NCI-H187 (cell line): ENCODE measurements around the gene HTRA2.
A peak's percentile ranks its signal among the peaks of the same experiment; 100 is the strongest.
"Not testable (repeated sequence)": the region's sequence is repeated elsewhere in the genome, so short reads cannot be mapped to it uniquely, and the experiment has no call there.

Experiments
- DNase-seq, 2 experiments: peaks; one replicate each; lab custom pipeline; 2025; lab: John Stamatoyannopoulos, UW

HTRA2 gene

DNA sequence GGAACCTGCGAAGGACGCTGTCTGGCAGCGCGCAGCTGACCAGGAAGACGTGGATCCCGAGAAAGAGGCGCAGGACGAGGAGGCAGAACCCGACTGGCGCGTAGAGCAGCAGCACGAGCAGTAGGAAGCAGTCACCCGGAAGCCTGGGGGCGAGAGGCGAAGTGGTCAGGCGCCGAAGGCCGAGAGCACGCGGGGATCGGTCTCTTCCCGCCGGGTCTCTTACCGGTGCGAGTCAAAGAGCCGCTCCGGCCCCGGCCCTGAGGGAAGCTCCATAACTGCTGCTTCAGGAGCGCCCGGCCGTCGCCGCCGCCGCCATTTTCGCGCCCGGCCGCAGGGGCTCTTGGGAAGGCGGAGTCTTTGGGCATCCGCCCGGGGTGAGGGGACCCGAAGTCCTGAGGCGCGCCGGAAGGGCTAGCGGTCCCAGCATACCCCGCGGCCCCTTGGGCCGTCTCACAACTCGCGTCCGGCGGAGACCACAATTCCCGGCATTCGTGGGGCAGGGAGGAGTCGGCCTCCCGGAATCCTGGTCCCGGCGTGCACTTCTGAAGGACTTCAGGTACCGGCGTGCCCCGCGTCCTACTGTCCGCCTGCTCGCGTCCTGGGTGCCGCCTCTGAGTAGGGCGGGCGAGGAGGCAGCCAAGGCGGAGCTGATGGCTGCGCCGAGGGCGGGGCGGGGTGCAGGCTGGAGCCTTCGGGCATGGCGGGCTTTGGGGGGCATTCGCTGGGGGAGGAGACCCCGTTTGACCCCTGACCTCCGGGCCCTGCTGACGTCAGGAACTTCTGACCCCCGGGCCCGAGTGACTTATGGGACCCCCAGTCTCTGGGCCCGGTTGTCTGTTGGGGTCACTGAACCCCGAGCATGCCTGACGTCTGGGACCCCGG lies at the start of gene HTRA2, which contains the start of gene AUP1:
TSS of gene HTRA2 (plus strand) at position 577 of the 882 bp plus-strand sequence. CDS start at position 651, 74 bp downstream.
TSS of gene AUP1 (minus strand) at position 350 of the 882 bp plus-strand sequence. CDS start at position 273, 77 bp downstream.
- DNase-seq, result peak; percentile 70 to 94

DNA sequence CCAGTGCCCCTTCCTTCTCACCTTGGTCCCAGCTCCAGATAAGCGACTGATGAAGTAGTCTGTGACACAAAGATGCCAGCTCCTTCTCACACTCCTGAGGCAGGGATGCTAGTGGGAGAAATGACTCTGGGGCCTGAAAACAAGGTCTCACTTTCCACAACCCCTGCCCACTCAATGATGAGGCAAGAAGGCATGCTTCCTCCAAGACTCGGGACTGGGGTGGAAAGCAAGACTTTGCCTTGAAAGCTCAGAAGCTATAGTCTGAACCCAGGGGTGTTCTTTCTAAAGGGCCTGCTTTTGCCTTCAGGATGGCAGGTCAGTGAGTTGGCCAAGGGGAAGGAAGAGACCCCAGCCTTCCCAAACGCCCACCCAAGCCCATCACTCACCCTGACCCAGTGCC lies 48.3 kb upstream of the HTRA2 start:
- no peak for DNase-seq

DNA sequence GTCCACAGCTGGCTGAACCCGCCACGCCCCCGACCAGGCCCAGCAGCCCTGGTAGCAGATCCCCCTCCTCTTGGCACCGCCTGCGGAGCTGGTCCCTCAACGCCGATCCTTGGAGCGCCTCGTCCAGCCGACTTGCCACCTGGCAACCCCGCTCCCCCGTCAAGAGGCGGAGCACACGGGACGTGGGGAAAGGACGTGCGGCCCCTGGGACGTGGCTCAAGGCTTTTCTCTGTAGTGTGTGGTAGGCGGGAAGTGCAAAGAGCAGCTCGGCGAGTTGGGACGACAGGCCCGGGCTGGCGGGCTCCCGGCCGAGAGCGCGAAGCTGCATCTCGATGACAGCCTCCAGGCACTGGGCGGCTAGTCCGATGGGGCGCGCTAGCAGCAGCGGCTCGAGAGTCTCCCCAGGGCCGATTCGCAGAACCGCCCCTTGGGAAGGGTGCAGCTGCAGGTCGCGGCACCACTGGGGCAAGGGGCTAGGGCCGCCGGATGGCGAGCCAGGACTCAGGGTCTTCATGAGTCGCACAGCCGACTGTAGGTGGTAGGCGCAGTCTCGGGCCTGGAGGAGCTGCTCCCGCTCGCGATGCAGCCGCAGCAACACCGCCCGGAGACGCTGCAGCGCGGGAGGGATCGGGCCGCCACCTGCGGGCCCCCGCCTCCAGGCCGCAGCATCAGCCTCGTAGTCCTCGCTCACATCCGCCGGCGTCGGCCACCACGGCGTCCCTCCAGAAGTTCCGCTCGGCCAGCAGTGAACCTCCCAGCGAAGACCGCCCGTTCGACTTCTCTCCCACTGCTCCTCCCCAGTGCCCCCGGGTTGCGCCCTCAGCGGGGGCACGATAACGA lies 47.6 kb upstream of the HTRA2 start:
- no peak for DNase-seq

DNA sequence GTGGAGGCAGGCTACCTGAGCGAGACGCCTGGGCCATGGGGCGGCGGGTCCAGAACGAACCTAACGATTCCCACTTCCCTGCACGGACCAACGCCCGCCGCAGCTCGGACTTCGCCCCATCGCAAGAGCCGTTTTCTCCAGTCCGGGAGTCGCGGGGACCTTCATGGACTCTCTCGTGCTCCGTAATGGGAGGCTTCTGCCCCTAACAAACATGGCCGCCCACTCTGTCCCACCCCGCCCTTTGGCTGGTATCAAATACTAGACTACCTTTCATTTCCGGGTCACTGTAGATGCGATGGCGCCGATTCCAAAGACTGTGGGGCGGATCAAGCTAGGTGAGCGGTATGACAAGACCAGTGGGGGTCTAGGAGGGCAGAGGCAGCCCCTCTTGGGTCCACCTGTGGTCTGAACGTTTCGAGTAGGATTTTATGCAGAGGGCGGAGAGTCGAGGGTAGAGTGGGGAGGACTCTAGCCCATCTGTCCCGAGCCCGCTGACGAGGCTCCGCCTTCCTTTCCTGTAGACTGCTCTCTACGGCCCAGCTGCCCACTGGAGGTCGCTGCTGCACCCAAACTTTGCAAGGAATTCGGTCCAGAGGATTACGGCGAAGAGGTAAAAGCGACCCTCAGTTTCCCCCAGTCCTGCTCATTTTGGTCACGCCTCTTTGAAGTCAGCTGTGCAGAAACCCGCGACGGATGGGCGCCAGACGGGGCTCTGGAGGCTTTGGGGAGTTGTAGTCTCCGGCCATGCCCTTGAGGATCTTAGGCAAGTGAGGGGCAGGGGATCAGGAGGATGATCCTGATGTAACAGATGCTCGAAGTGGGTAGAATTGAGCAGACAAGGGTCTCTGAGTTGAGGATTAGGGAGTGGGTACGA lies 46.7 kb upstream of the HTRA2 start, which contains the start of the genes CCDC142 and TTC31:
TSS of gene CCDC142 (minus strand) at position 198 of the 874 bp plus-strand sequence. CDS start at position 37, 161 bp downstream.
TSS of gene TTC31 (plus strand) at position 281 of the 874 bp plus-strand sequence. CDS start at position 296, 15 bp downstream.
- DNase-seq, result peak; percentile 73 to 91

DNA sequence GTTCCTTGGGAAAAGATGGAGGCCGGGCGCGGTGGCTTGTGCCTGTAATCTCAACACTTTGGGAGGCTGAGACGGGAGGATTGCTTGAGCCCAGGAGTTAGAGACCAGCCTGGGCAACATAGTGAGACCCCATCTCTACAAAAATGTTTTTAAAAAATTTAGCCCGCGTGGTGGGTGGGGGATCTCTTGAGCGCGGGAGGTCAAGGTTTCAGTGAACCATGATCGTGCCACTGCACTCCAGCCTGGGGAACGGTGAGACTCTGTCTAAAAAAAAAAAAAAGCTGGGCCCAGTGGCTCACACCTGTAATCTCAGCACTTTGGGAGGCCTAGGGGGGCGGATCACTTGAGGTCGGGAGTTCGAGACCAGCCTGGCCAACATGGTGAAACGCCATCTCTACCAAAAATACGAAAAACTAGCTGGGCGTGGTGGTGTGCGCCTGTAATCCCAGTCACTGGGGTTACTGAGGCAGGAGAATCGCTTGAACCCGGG lies 46.0 kb upstream of the HTRA2 start:
- DNase-seq, result not testable (repeated sequence)

DNA sequence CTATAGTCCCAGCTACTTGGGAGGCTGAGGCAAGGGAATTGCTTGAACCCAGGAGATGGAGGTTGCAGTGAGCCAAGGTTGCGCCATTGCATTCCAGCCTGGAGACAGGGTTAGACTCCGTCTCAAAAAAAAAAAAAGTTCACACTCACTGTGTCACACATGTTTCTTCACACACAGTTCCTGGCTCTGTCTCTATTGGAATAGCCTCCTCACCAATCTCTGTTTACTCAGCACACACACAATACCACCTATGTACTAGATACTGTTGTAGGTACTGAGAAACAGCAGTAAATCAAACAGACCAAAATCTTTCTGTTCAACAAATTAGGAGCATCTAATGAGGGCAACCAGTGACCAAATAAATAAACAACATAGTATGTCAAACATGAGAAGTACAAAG lies 43.6 kb upstream of the HTRA2 start:
- DNase-seq, result no peak

DNA sequence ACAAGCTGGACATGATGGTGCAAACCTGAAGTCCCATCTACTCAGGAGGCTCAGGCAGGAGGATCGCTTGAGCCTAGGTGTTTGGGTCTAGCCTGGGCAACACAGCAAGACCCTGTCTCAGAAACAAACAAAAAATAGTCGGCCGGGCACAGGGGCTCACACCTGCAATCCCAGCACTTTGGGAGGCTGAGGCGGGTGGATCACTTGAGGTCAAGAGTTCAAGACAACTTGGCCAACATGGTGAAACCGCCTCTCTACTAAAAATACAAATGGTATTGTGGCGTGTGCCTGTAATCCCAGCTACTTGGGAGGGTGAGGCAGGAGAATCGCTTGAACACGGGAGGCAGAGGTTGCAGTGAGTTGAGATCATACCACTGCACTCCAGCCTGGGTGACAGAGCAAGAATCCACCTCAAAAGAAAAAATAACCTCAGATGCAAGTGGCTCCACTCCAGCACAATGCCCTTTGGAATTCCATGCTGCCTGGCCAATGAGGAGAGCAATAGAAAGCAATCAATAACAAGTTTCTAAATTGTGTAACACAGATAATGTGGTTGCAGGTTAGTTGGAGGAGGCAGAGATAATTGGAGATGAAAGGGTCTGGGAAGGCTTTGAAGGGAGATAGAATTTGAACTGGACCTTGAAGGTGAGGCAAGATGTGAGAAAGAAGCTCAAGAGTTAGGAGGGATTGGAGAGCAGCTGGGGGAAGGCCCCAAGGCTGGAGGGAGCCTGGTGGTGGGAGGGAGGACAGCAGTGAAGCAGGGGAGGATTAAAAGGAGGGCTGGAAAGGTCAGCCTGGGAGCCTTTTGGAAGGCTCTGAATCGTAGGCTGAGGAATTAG lies 40.9 kb upstream of the HTRA2 start:
- DNase-seq, result no peak

DNA sequence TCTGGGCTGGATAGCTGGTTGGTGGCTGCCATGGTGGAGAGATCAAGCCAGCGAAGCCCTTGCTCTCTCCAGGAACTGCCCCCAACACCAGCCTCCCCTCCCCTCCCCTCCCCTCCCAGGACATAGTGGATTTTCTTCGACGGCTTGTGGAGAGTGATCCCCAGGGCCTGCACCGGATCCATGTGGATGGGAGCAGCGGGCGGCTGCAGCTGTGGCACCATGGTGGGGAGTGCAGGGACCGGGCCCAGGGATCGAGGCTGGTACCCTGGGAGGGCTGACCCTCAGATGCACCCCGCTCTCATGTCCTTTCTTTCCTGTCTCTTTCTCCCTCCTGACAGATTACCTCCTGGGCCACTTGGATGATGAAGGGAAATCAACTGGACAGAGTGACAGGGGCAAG lies 39.8 kb upstream of the HTRA2 start:
- no peak for DNase-seq

DNA sequence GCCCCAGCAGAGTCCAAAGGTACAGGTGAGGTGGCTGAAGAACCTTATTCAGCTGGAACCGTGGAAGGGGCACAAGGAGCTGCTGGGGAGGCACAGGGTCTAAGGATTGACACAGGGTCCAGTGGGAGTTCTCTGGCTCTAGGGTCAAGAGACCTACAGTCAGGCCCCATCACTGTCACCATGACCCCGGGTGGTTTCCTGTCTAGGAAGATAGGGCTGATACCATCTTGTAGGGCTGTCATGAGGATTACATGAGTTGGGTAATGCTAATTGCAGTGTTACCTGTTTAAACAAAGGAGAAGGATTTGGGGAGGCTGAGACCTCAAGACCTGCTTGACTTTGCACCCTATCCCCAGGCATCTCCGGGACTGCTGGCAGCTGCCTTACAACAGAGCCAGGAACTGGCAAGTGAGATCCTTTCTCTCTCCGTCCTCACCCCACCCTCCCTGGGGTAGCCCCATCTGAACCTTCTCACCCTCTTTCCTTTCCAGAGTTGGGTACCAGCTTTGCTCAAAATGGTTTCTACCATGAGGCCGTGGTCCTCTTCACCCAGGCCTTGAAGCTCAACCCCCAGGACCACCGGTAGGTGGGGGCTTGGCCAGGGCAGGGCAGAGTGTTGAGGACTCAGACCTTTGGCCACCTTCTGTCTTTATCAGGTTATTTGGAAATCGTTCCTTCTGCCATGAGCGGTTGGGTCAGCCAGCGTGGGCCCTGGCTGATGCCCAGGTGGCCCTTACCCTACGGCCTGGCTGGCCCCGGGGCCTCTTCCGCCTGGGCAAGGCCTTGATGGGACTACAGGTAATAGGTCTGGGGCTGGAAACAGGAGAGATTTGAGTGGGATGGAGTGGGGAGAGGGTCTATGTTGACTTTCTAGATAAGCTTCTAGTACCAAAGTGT lies 37.8 kb upstream of the HTRA2 start:
- no peak for DNase-seq

DNA sequence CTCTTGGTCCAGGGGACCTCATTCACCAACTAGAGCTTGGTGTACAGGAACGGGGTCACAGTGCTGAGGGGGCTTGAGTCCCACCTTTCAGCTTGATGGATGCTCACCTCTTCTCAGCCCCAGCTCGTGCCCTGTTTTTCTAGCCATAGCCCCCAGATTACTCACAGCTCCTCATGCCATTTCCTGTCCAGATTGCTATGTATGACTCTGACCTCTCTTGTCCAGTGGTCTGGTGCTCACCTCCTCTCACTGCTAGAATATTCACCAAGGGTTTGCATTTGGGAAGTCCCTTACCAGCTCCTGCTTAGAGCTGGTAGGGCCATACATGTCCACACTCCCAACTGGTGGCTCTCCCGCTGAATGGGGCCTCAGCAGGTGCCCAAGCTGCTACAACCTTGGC lies 36.2 kb upstream of the HTRA2 start:
- DNase-seq, result no peak

DNA sequence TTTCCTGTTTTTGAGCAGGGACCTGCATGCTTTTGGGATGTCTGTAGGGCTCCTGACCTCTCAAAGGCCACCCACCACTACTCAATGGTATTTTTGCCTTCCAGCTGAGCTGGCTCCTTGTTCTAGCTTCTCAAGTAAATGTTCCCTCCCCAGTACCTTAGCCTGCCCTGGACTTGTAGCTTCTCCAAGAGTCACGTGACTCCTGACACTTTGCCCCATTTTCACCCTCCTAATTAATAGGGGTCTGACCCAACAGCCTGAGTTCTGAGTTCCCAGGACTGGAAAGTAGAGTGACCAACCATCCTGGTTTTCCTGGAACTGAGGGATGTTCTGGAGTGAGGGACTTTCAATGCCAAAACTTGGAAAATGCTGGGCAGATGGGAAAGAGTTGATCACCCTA lies 34.3 kb upstream of the HTRA2 start:
- DNase-seq, result no peak

DNA sequence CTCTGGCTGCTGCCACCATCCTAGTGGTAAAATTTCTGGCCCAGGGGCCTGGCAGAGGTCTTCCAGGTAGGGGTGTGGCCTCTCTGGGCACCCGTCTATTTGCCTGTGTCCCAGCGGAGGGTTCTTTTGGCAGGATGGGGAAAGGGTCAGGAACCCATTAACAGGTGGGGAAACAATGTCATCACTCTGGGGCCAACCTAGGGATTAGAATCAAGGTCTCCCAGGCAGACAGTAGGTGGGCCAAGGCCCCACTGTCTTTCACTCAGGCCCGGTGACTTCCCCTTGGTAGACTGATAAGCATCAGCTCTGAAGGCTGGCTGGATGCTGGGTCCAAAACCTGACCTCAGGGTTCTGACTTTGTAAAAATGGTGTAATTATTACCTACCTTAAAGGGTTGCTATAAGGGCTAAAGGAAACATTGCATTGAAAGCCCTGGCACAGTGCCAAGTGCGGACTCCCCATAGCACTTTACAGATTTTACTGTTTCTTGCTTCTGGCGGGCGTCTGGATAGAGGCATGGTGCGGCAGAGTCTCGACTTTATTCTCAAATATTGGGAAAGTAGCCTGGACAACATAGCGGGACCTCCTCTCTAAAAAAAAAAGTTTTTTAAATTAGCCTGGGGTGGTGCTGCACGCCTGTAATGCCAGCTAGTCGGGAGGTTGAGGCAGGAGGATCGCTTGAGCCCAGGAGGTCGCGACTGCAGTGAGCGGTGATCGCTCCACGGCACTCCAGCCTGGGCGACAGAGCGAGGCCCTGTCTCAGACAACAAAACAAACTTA lies 32.5 kb upstream of the HTRA2 start:
- DNase-seq, result no peak

DNA sequence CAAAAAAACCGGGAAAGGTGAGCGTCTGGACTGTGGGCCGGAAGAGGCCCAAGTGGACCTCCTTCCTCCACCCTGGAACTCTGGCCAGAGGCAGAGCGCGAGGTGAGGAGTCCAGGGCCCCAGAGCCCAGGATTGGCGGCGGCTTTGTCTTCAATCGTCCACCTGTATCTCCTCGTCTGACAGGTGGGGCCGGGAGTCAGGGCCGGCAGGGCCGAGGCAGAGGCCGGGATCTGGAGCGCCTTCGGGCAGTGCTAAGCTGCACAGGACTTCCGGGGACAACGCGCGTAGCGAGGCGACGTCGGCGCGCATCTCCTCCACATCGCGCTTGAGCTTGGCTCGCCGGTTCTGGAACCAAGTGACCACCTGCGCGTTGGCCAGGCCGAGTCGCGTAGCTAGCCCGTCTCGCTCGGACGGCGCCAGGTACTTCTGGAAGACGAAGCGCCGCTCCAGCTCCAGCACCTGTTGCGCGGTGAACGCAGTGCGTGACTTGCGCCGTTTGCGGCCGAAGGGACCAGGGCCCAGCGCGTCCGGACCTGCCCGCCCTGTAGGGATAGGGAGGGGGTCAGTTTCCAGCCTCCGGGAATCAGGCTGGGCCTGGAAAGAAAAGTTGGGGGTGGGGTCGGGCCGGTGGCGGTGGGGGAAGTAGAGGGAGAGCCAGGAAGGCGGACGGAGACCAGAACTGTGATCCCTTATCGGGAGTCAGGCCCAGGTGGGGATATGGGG lies 31.8 kb upstream of the HTRA2 start:
- no peak for DNase-seq

DNA sequence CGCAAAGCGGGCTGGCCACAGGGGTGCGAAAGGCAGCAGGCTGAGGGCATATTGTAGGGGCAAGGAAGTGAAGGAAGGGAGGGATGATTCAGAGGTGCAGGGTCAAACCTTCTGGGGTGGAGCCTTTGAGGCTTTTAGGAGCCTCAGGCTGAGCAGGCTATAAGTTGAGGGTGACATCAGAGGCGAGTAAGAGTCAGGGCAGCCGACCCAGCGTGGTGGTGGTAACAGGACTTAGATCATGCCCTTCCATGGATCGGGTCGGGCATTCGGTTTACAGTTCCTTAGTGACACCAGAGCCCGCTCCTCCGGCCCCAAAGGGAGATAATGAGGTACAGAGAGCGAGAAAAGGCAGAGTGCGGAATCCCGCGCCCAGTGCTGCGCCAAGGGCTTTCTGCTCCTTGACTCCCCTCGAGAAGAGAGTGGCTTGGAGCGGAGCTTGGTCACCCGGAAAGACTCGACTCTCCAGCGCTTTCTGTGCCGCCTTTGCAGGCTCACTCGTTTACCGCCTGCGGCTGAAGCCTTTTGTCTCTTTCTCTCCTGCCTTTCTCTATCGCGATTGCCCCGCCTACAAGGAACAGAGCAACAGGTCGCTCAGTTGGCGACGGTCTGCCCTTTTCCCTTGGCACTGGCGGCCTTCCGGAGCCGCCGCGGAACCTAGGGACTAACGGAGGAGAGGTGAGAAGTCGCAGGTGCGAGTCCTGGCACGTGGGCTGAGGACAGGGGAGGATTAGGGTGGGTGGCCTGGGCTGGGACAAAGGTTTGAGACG lies 31.1 kb upstream of the HTRA2 start:
- no peak for DNase-seq

DNA sequence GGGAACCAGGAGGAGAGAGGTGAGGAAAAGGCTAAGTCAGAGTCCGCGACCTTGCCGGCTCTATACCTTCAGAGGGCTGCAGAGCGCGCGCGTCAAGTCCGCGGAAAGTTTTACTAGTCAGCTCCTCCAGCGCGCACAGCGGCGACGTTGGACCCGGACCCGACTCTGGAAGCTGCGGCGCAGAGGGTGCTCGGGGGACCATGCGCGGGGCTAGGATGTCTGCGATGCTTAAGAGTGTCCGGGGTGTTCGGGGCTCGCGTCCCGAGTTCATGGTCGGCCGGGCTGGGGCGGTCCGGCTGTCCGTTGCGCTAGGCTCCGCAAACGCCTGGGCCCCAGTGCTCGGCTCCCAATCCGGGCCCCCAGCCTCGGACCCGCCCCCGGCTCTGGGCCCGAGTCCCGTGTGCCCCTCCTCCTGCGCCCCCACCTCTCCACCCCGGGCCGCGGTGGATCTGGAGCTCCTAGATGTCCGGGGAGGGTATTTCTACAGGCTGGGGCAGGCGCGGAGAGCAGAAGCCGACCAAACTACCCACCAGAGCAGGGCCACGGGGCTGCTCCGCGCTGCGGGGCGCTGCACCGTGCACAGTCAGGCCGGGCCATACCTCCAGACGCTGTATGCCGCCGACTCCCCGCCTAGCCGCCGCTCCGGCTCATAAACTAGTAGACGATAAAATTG lies 30.3 kb upstream of the HTRA2 start, which contains the start of gene LBX2:
TSS of gene LBX2 (minus strand) at position 337 of the 673 bp plus-strand sequence. CDS start at position 271, 66 bp downstream.
- no peak for DNase-seq

DNA sequence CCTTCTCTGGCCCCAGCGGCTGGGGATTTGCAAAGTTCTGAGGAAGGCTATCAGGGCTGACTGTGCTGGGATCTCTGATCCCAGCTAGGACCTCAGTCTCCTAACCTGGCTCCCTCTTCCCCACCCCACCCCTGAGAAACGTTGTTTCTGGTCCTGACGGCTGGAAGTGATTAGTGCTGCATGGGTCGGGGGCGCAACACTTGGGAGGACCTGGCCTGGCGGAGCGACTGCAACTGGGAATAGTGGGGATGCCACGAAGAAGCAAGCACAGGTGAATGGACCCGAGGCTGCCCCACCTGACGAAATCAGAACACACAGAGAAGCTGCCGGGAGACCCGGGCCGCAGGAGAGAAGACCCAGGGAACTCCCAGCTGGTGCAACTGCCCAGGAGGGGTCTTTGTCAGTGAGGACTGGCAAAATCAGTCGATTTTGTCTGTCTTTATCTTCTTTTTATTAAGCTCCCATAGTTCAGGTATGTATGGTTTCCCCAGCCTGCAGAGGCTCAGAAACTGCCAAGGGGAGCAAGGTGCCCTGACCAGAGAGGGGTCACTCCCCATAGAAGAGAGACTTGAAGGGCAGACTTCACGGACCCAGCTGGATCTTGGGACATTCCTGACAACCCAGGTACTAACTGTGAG lies 29.7 kb upstream of the HTRA2 start:
- DNase-seq, result no peak
